Measurements from ENCODE around the gene FCER1A.
"Not testable (repeated sequence)": the region's sequence is repeated elsewhere in the genome, so short reads cannot be mapped to it uniquely, and the experiment has no call there.

DNA sequence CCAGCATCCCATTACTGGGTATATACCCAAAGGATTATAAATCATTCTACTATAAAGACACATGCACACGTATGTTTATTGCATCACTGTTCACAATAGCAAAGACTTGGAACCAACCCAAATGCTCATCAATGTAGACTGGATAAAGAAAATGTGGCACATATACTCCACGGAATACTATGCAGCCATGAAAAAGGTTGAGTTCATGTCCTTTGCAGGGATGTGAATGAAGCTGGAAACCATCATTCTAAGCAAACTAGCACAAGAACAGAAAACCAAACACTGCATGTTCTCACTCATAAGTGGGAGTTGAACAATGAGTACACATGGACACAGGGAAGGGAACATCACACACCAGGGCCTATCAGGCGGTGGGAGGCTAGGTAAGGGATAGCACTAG lies 47.2 kb downstream of the FCER1A start:
- TF ChIP-seq, protein P1, sequence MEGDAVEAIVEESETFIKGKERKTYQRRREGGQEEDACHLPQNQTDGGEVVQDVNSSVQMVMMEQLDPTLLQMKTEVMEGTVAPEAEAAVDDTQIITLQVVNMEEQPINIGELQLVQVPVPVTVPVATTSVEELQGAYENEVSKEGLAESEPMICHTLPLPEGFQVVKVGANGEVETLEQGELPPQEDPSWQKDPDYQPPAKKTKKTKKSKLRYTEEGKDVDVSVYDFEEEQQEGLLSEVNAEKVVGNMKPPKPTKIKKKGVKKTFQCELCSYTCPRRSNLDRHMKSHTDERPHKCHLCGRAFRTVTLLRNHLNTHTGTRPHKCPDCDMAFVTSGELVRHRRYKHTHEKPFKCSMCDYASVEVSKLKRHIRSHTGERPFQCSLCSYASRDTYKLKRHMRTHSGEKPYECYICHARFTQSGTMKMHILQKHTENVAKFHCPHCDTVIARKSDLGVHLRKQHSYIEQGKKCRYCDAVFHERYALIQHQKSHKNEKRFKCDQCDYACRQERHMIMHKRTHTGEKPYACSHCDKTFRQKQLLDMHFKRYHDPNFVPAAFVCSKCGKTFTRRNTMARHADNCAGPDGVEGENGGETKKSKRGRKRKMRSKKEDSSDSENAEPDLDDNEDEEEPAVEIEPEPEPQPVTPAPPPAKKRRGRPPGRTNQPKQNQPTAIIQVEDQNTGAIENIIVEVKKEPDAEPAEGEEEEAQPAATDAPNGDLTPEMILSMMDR (conservative IDR thresholded peaks at IDR 0.05; ENCODE audit: low read length): not testable (repeated sequence)
- TF ChIP-seq EZH2phosphoT487 (IDR thresholded peaks at IDR 0.05; ENCODE audit: borderline replicate concordance, low read depth, low read length): not testable (repeated sequence)

All from OCI-LY7 (cell line).